IMR-90 (cell line): ENCODE data around the gene EEF1AKMT2. TPM values are rescaled to one million over a fixed set of nuclear protein-coding genes. Genes with fewer than 3 reads are reported as not detected.
A peak's percentile ranks its signal among the peaks of the same experiment; 100 is the strongest.

Source experiments
- ATAC-seq: fragments of 200-7000 bp; cut with Tn5 transposase; 2 replicates; pipeline ENCODE4 v1.9.1; 2020; ENCODE audit warnings: low read depth, mild to moderate bottlenecking, moderate library complexity
- BruUV-seq: library from RNA; stranded (reverse); fragments of 400-500 nt; replicated peaks from 2 replicates; lab custom pipeline; 2021; lab: Mats Ljungman, UMichigan
- CTCF ChIA-PET: fragments of 300-600 bp; formaldehyde crosslinking; extraction: SDS; loops from one replicate; lab custom pipeline; 2021; ENCODE audit warnings: antibody characterized with exemption; lab: Yijun Ruan, JAX
- POLR2A ChIA-PET: fragments of 300-600 bp; sonication (Branson Sonifier 250); formaldehyde crosslinking; loops from one replicate; lab custom pipeline; 2022; ENCODE audit warnings: antibody characterized with exemption; ENCODE audit not compliant: unreplicated experiment; lab: Charles Lee
- DNase-seq: peaks from one replicate; pipeline ENCODE4 v3.0.0; 2013
- H2AFZ ChIP-seq: replicated peaks from 2 replicates; pipeline ENCODE3; 2013; ENCODE audit warnings: low read length, mild to moderate bottlenecking; ENCODE audit not compliant: poor library complexity
- H2AK5ac ChIP-seq: 2 replicates; pipeline ENCODE4 v1.6.1; 2013; ENCODE audit warnings: low read depth, low read length, inconsistent platforms
- H2AK9ac ChIP-seq: replicated peaks from 2 replicates; pipeline ENCODE3; 2013; ENCODE audit warnings: mild to moderate bottlenecking, low read depth, low read length, moderate library complexity; ENCODE audit not compliant: poor library complexity
- H2BK120ac ChIP-seq: 2 replicates; pipeline ENCODE4 v1.6.1; 2013; ENCODE audit warnings: low read depth, low read length, inconsistent platforms
- H2BK15ac ChIP-seq: 3 replicates; pipeline ENCODE4 v1.6.1; 2013; ENCODE audit warnings: low read depth, low read length, inconsistent platforms
- H2BK20ac ChIP-seq: 2 replicates; pipeline ENCODE4 v1.6.1; 2013; ENCODE audit warnings: low read depth, mild to moderate bottlenecking, inconsistent platforms, low read length, moderate library complexity
- H2BK5ac ChIP-seq: 2 replicates; pipeline ENCODE4 v1.6.1; 2013; ENCODE audit warnings: mild to moderate bottlenecking, low read depth, low read length, inconsistent platforms; ENCODE audit not compliant: poor library complexity, severe bottlenecking
- H3K14ac ChIP-seq: replicated peaks from 2 replicates; pipeline ENCODE4 v1.6.1; 2013; ENCODE audit warnings: low read depth, low read length, inconsistent platforms
- H3K18ac ChIP-seq: 2 replicates; pipeline ENCODE4 v1.6.1; 2013; ENCODE audit warnings: low read depth, low read length, control low read depth
- H3K23ac ChIP-seq: 2 replicates; pipeline ENCODE4 v1.6.1; 2013; ENCODE audit warnings: low read depth, low read length, inconsistent platforms
- H3K27ac ChIP-seq: 2 replicates; pipeline ENCODE4 v1.5.1; 2013; ENCODE audit warnings: mild to moderate bottlenecking, control low read depth, low read length; ENCODE audit not compliant: insufficient read depth
- H3K27me3 ChIP-seq: 2 replicates; pipeline ENCODE4 v1.6.1; 2013; ENCODE audit warnings: low read length; ENCODE audit not compliant: control insufficient read depth, insufficient read depth
- H3K36me3 ChIP-seq: 2 replicates; pipeline ENCODE4 v1.6.1; 2013; ENCODE audit warnings: low read length, mixed read lengths; ENCODE audit not compliant: control insufficient read depth, insufficient read depth
- H3K4ac ChIP-seq: 2 replicates; pipeline ENCODE4 v1.6.1; 2013; ENCODE audit warnings: low read depth, low read length, inconsistent platforms
- H3K4me1 ChIP-seq: 2 replicates; pipeline ENCODE4 v1.6.1; 2013; ENCODE audit warnings: low read length, mixed read lengths; ENCODE audit not compliant: control insufficient read depth, insufficient read depth
- H3K4me2 ChIP-seq: 2 replicates; pipeline ENCODE4 v1.6.1; 2013; ENCODE audit warnings: low read depth, mild to moderate bottlenecking, control low read depth, low read length, moderate library complexity
- H3K4me3 ChIP-seq: 2 replicates; pipeline ENCODE4 v1.5.1; 2013; ENCODE audit warnings: low read depth, mild to moderate bottlenecking, control low read depth, low read length, moderate library complexity; ENCODE audit not compliant: insufficient read depth
- H3K56ac ChIP-seq: 2 replicates; pipeline ENCODE4 v1.6.1; 2013; ENCODE audit warnings: low read length, inconsistent platforms; ENCODE audit not compliant: insufficient read depth; ENCODE audit errors: extremely low read depth
- H3K79me1 ChIP-seq, 2 experiments: 2 replicates each; pipeline ENCODE4 v1.6.1; 2013; ENCODE audit warnings: low read length in 2 of 2, inconsistent platforms in 1 of 2, low read depth in 1 of 2
- H3K9ac ChIP-seq: 2 replicates; pipeline ENCODE4 v1.6.1; 2013; ENCODE audit warnings: low read depth, low read length, control low read depth
- H3K9me1 ChIP-seq: 2 replicates; pipeline ENCODE4 v1.6.1; 2013; ENCODE audit warnings: low read length, inconsistent platforms; ENCODE audit not compliant: insufficient read depth
- H3K9me3 ChIP-seq: 2 replicates; pipeline ENCODE4 v1.6.1; 2013; ENCODE audit warnings: low read length; ENCODE audit not compliant: control insufficient read depth, insufficient read depth
- H4K20me1 ChIP-seq: 2 replicates; pipeline ENCODE4 v1.6.1; 2013; ENCODE audit warnings: low read length, inconsistent platforms; ENCODE audit not compliant: insufficient read depth
- H4K5ac ChIP-seq: 2 replicates; pipeline ENCODE4 v1.6.1; 2013; ENCODE audit warnings: mild to moderate bottlenecking, low read depth, low read length, control low read depth
- H4K8ac ChIP-seq, 2 experiments: 2 replicates each; pipeline ENCODE4 v1.6.1; 2013; ENCODE audit warnings: low read depth in 2 of 2, low read length in 2 of 2, control low read depth in 1 of 2, inconsistent platforms in 1 of 2
- H4K91ac ChIP-seq: 2 replicates; pipeline ENCODE4 v1.6.1; 2013; ENCODE audit warnings: low read depth, low read length, inconsistent platforms; ENCODE audit not compliant: insufficient read depth
- WGBS, 2 experiments: methylation state at CpG; one replicate each; pipeline versions ENCODE4 v1.1.5 to v1.1.7; 2013; ENCODE audit warnings: missing lambda C conversion rate in 2 of 2; ENCODE audit not compliant: insufficient read length in 1 of 2; ENCODE audit errors: extremely low coverage in 2 of 2; 5-methylcytosine and 5-hydroxymethylcytosine counted together
- dilution Hi-C: fragments of 300-500 bp; cut with HindIII; formaldehyde crosslinking; loops from one replicate; pipeline ENCODE4 v1.14.3; 2018; ENCODE audit warnings: low sequenced_read_pairs; ENCODE audit not compliant: unreplicated experiment
- in situ Hi-C: fragments of 300-500 bp; cut with MboI; formaldehyde crosslinking; loops from 3 replicates; pipeline ENCODE4 v1.14.3; 2019; ENCODE audit warnings: low sequenced_read_pairs, inconsistent platforms, mixed read lengths
- intact Hi-C: fragments of 100-400 bp; cut with micrococcal nuclease; formaldehyde crosslinking; loops from 2 replicates; pipeline ENCODE4 v1.10.0; 2022
- polyA plus RNA-seq, 3 experiments: library from polyadenylated mRNA; depleted of rRNA; stranded (reverse); fragments of >200 nt; gene quantifications; 2 replicates each; pipeline ENCODE4 v1.2.3, GENCODE V29; 2012; ENCODE audit warnings: low replicate concordance in 1 of 3
- total RNA-seq: library from RNA; depleted of rRNA; stranded (reverse); fragments of >200 nt; gene quantifications from 2 replicates; pipeline ENCODE4 v1.2.3, GENCODE V29; 2012
- TF ChIP-seq, protein P1 (sequence below): fragments of 150-350 bp; IDR thresholded peaks from 2 replicates; pipeline ENCODE4 v1.6.1; 2016; ENCODE audit warnings: low read depth, mild to moderate bottlenecking, low read length, moderate library complexity, borderline replicate concordance

The EEF1AKMT2 gene
- total and polyA plus RNA-seq, 2 of the 4 experiments (the other 2 are of a cell fraction) = 9.7 to 12.7 TPM

DNA sequence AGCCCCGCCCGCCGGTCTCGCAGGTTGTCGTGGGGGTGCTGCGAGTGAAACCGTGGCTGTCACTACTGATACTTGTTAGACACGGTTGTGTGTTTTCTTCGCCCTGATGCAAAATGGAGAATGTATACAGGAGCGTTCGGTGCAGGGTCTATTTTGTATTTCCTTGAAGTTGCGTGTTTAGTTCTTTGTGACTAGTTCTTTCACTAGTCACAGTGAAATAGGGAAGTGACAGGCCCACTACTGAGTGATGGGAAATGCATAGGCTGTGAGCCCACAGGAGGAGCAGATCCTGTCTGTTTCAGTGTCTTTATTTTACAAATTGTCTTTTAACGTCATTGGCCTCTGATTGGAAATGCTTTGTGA is 10.6 kb upstream of the EEF1AKMT2 start:
- Histone ChIP-seq H4K91ac (no peak overlapping the region), H3K56ac (0 out of 2 replicates have a peak overlapping the region, but pooled peaks have one; percentile 24), H3K36me3 (no peaks in the 10 kb centered on the region), H2BK20ac (no peak overlapping the region), H3K9ac (peak overlapping the region; percentile 49), H3K4me2 (peak overlapping the region; percentile 92), H3K14ac (peak overlapping the region; percentile 17; the same call in 1 of the 2 replicates), H3K9me3 (no peaks in the 10 kb centered on the region), H3K4me3 (peak overlapping the region; percentile 67), H3K9me1 (no peaks in the 10 kb centered on the region), H4K5ac (peak overlapping the region; percentile 4; the same call in 1 of the 2 replicates), H3K27ac (peak overlapping the region; percentile 31; the same call in 1 of the 2 replicates), H2AFZ (peak overlapping the region; percentile 100), H3K27me3 (no peaks in the 10 kb centered on the region; the same call in 1 of the 2 replicates), H3K18ac (no peak overlapping the region), H2AK9ac (peak overlapping the region; percentile 92), H3K79me1 (peaks cover 12 to 20% of the 10 kb centered on the region in 2 experiments), H4K8ac (peak overlapping the region; percentile 79 to 85; a peak in 3 of 4 replicates), H2BK15ac (no peak overlapping the region), H2BK120ac (no peak overlapping the region), H4K20me1 (no peaks in the 10 kb centered on the region), H2AK5ac (no peak overlapping the region), H3K4me1 (no peaks in the 10 kb centered on the region), H3K23ac (peak overlapping the region; percentile 67; the same call in 1 of the 2 replicates), H3K4ac (peak overlapping the region; percentile 33; the same call in 1 of the 2 replicates), H2BK5ac (no peak overlapping the region)
- ATAC-seq (peak; percentile 2; the same call in 1 of the 2 replicates), DNase-seq (no peak)
- dilution Hi-C loops (no loop called here), intact Hi-C loops (no loop called here), in situ Hi-C loops (loop anchor here (25.0 kb wide), 1 partner anchor 935 kb away; no protein-coding TSS in a partner anchor)
- no TSS peak for BruUV-seq
- 4% methylated on average over 3 of the region's 13 CpGs; no CpG with 5 or more reads in 1 of the 2 experiments for WGBS, 2 experiments
- TF ChIP-seq, protein P1, sequence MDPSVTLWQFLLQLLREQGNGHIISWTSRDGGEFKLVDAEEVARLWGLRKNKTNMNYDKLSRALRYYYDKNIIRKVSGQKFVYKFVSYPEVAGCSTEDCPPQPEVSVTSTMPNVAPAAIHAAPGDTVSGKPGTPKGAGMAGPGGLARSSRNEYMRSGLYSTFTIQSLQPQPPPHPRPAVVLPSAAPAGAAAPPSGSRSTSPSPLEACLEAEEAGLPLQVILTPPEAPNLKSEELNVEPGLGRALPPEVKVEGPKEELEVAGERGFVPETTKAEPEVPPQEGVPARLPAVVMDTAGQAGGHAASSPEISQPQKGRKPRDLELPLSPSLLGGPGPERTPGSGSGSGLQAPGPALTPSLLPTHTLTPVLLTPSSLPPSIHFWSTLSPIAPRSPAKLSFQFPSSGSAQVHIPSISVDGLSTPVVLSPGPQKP = no peak
- ChIA-PET CTCF (interaction anchor here (0.7 kb wide), 1 partner anchor 385 kb away, joined by 3 read pairs; no protein-coding TSS in a partner anchor), POLR2A (interaction anchor here (0.5 to 1.2 kb wide), 2 partner anchors 11 to 21 kb away, joined by 4 to 8 read pairs; partner anchors contain the start of gene EEF1AKMT2)
